HepG2 (cell line): Measurements from ENCODE around the gene CDK5RAP2. TPM values are rescaled to one million over a fixed set of nuclear protein-coding genes. Genes with fewer than 3 reads are reported as not detected.
A peak's percentile ranks its signal among the peaks of the same experiment; 100 is the strongest.

Source experiments
- ARID2 ChIP-seq: sonication (generic); formaldehyde crosslinking; IDR thresholded peaks from 2 replicates; pipeline ENCODE4 v1.8.1; 2022; ENCODE audit warnings: mild to moderate bottlenecking, missing genetic modification reagents, borderline replicate concordance
- ASH2L ChIP-seq: fragments of 300-600, 200-600 bp; sonication (generic); IDR thresholded peaks from 2 replicates; pipeline ENCODE4 v1.7.0; 2017; ENCODE audit warnings: low read depth, mild to moderate bottlenecking, moderate library complexity, mixed read lengths, low read length; ENCODE audit not compliant: insufficient read length
- CBX1 ChIP-seq: IDR thresholded peaks from one replicate; pipeline ENCODE4 v1.6.1; 2016; ENCODE audit warnings: antibody characterized with exemption, low read depth
- DNMT3B ChIP-seq: conservative IDR thresholded peaks from 2 replicates; pipeline ENCODE4 v1.6.1; 2016; ENCODE audit warnings: missing biosample characterization, control low read depth
- FOXA1 ChIP-seq, 2 experiments: fragments of 450-650 bp in 1 of 2; sonication (generic) in 1 of 2; formaldehyde crosslinking in 1 of 2; IDR thresholded peaks; 2 replicates each; pipeline versions ENCODE4 v1.4.0 to v1.6.1; 2016 to 2020; ENCODE audit warnings: missing genetic modification reagents in 1 of 2
- LBX2 ChIP-seq: sonication (generic); formaldehyde crosslinking; IDR thresholded peaks from 2 replicates; pipeline ENCODE4 v1.5.0; 2020; ENCODE audit warnings: missing genetic modification reagents, mild to moderate bottlenecking, borderline replicate concordance
- MAF1 ChIP-seq: sonication (generic); formaldehyde crosslinking; IDR thresholded peaks from 2 replicates; pipeline ENCODE4 v1.5.0; 2020; ENCODE audit warnings: missing genetic modification reagents, borderline replicate concordance
- SIN3A ChIP-seq: IDR thresholded peaks from 2 replicates; pipeline ENCODE4 v1.6.1; 2011; ENCODE audit warnings: low read depth, mild to moderate bottlenecking, control low read depth, low read length, borderline replicate concordance
- ZBED4 ChIP-seq: sonication (generic); formaldehyde crosslinking; IDR thresholded peaks from 2 replicates; pipeline ENCODE4 v1.4.0; 2020; ENCODE audit warnings: missing genetic modification reagents, borderline replicate concordance
- ZNF574 ChIP-seq: sonication (generic); formaldehyde crosslinking; IDR thresholded peaks from 2 replicates; pipeline ENCODE4 v1.4.0; 2020; ENCODE audit warnings: missing genetic modification reagents
- ZNF589 ChIP-seq: sonication (generic); formaldehyde crosslinking; conservative IDR thresholded peaks from 2 replicates; pipeline ENCODE4 v1.8.0; 2022; ENCODE audit warnings: mild to moderate bottlenecking, moderate library complexity, missing genetic modification reagents
- ZNF781 ChIP-seq: sonication (generic); formaldehyde crosslinking; IDR thresholded peaks from 2 replicates; pipeline ENCODE4 v1.5.1; 2020; ENCODE audit warnings: borderline replicate concordance, mild to moderate bottlenecking, missing genetic modification reagents; ENCODE audit errors: not compliant biosample characterization
- polyA plus RNA-seq, 8 experiments: library from polyadenylated mRNA; depleted of rRNA in 3 of 8; stranded (reverse) in 7 of 8; unstranded in 1 of 8; fragments of >200 nt; fragmentation: Illumina TruSeq in 4 of 8; extraction: Trizol in 4 of 8; gene quantifications; 2 replicates each; pipeline versions ENCODE4 v1.2.1 to v1.2.3, GENCODE V29; 2011 to 2016; ENCODE audit warnings: low read depth in 4 of 8, missing spikeins in 1 of 8, mixed read lengths in 1 of 8; ENCODE audit not compliant: insufficient read depth in 1 of 8
- total RNA-seq, 5 experiments: library from RNA; depleted of rRNA; stranded (reverse); fragments of >200 nt; fragmentation: Illumina TruSeq; extraction: Trizol; gene quantifications; 2 replicates each; pipeline ENCODE4 v1.2.3, GENCODE V29; 2016; ENCODE audit warnings: low read depth in 1 of 5
- TF ChIP-seq, protein P1 (sequence below): sonication (generic); formaldehyde crosslinking; IDR thresholded peaks from 2 replicates; pipeline ENCODE4 v1.5.0; 2020; ENCODE audit warnings: missing genetic modification reagents
- TF ChIP-seq, protein P2 (sequence below): sonication (generic); formaldehyde crosslinking; IDR thresholded peaks from 2 replicates; pipeline ENCODE4 v1.4.0; 2020; ENCODE audit warnings: missing genetic modification reagents

Gene CDK5RAP2
- total and polyA plus RNA-seq, 2 of the 13 experiments (the other 11 are each of a cell fraction or from before 2014, with no cell fraction given) = 31.8 to 42.2 TPM

DNA sequence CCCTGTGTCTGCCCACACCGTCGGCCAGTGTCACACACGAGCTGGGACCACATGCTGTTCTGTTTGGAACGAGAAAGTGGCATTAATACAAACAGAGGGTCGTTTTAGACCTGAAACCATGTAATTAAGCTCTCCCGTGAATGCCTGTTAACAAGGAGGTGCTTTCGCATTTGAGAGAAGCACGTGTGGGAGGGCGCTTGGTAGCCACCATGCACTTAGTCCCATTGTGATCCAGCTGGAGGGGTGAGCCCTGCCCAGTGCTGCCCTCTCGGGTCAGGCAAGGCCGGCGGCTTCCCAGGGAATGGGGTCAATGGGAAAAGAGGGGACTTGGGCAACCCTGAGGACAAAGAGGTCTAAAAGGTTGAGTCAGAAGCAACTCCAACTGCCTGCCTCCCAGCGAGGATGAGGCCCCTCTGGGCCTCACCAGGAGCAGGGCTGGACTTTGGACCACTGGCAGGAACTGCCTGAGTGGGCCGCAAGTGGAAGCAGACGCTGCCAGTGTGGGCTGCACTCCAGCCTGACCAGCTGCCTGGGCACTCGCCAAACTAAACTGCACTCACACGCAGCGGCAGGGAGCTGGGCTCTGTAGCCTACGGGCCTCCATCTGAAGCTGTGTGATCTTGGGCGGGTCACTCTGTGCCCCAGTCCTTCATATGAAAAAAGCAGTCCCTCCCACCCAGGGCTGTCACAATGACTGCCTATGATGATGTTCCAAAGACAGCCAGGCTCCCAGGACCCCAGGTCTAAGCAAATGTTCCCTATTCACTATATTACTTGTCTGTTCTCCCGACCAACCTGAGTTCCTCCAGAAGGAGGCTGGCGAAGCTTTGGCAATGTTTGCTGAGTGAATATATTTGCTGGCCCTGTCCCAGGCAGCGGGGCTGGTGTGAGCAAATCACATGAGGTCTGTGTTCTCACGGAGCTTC is 195.7 kb downstream of the CDK5RAP2 start (continued):
- TF ChIP-seq, protein P1, sequence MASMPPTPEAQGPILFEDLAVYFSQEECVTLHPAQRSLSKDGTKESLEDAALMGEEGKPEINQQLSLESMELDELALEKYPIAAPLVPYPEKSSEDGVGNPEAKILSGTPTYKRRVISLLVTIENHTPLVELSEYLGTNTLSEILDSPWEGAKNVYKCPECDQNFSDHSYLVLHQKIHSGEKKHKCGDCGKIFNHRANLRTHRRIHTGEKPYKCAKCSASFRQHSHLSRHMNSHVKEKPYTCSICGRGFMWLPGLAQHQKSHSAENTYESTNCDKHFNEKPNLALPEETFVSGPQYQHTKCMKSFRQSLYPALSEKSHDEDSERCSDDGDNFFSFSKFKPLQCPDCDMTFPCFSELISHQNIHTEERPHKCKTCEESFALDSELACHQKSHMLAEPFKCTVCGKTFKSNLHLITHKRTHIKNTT = 0 out of 2 replicates have a peak, but pooled peaks have one; percentile 19
- TF ChIP-seq ZBED4 (peak; percentile 90; the same call in 1 of the 2 replicates), DNMT3B (no peak), ZNF574 (CRISPR knock-in tag) (peak; percentile 85), FOXA1 (IDR thresholded peaks at IDR 0.05) (no peak), FOXA1 (CRISPR knock-in tag; IDR thresholded peaks at IDR 0.05) (peak; percentile 19; the same call in 1 of the 2 replicates), MAF1 (CRISPR knock-in tag) (peak; percentile 80; the same call in 1 of the 2 replicates), ARID2 (CRISPR knock-in tag) (0 out of 2 replicates have a peak, but pooled peaks have one; percentile 39), CBX1 (no peak), ZNF781 (CRISPR knock-in tag) (peak; percentile 71), ASH2L (peak; percentile 90), LBX2 (CRISPR knock-in tag) (no peak), SIN3A (no peak), ZNF589 (CRISPR knock-in tag) (no peak)
- TF ChIP-seq, protein P2, sequence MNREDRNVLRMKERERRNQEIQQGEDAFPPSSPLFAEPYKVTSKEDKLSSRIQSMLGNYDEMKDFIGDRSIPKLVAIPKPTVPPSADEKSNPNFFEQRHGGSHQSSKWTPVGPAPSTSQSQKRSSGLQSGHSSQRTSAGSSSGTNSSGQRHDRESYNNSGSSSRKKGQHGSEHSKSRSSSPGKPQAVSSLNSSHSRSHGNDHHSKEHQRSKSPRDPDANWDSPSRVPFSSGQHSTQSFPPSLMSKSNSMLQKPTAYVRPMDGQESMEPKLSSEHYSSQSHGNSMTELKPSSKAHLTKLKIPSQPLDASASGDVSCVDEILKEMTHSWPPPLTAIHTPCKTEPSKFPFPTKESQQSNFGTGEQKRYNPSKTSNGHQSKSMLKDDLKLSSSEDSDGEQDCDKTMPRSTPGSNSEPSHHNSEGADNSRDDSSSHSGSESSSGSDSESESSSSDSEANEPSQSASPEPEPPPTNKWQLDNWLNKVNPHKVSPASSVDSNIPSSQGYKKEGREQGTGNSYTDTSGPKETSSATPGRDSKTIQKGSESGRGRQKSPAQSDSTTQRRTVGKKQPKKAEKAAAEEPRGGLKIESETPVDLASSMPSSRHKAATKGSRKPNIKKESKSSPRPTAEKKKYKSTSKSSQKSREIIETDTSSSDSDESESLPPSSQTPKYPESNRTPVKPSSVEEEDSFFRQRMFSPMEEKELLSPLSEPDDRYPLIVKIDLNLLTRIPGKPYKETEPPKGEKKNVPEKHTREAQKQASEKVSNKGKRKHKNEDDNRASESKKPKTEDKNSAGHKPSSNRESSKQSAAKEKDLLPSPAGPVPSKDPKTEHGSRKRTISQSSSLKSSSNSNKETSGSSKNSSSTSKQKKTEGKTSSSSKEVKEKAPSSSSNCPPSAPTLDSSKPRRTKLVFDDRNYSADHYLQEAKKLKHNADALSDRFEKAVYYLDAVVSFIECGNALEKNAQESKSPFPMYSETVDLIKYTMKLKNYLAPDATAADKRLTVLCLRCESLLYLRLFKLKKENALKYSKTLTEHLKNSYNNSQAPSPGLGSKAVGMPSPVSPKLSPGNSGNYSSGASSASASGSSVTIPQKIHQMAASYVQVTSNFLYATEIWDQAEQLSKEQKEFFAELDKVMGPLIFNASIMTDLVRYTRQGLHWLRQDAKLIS (CRISPR knock-in tag) = no peak; the same call in 1 of the 2 replicates
